HG03342 (cell line): ENCODE data around the gene TSSK1B.
"Not testable (repeated sequence)": the region's sequence is repeated elsewhere in the genome, so short reads cannot be mapped to it uniquely, and the experiment has no call there.

Experiments
- ATAC-seq: cut with Tn5 transposase; IDR thresholded peaks from one replicate; pipeline ENCODE4 v1.9.1; 2021; ENCODE audit warnings: mild to moderate bottlenecking, moderate library complexity; ENCODE audit not compliant: unreplicated experiment

The TSSK1B gene

GRCh38 chr5:113434889-113435288 is at the start of gene TSSK1B:
Gene TSSK1B, minus strand, starts transcription at chr5:113434989. Its CDS starts 150 bp downstream, at chr5:113434839.
- ATAC-seq, result no peak

GRCh38 chr5:113480243-113480642 is 45.5 kb upstream of the TSSK1B start:
- ATAC-seq, result no peak

- no peak for ATAC-seq
These were observed 43.9 kb upstream of the TSSK1B start for GRCh38 chr5:113478691-113479090.

- ATAC-seq, result no peak
These were observed 39.4 kb upstream of the TSSK1B start for GRCh38 chr5:113474100-113474728.

GRCh38 chr5:113463032-113463431 is 28.2 kb upstream of the TSSK1B start:
- ATAC-seq, result no peak

GRCh38 chr5:113457106-113457505 is 22.3 kb upstream of the TSSK1B start:
- not testable (repeated sequence) for ATAC-seq

GRCh38 chr5:113452941-113453340 is 18.2 kb upstream of the TSSK1B start:
- no peak for ATAC-seq

- ATAC-seq, result no peak
These were observed 17.0 kb upstream of the TSSK1B start for GRCh38 chr5:113451797-113452196.

GRCh38 chr5:113450929-113451328 is 16.1 kb upstream of the TSSK1B start:
- no peak for ATAC-seq

GRCh38 chr5:113450462-113450861 is 15.7 kb upstream of the TSSK1B start:
- ATAC-seq, result no peak

- ATAC-seq, result no peak
These were observed 13.5 kb upstream of the TSSK1B start for GRCh38 chr5:113448252-113448651.

- ATAC-seq, result no peak
These were observed 12.8 kb upstream of the TSSK1B start for GRCh38 chr5:113447498-113448050.

- no peak for ATAC-seq
These were observed 11.7 kb upstream of the TSSK1B start for GRCh38 chr5:113446358-113446927.

GRCh38 chr5:113437111-113437510 is 2.3 kb upstream of the TSSK1B start:
- ATAC-seq, result no peak

GRCh38 chr5:113435575-113435974 is 786 bp upstream of the TSSK1B start:
- ATAC-seq, result no peak

- no peak for ATAC-seq
These were observed 752 bp downstream of the TSSK1B start for GRCh38 chr5:113433862-113434612.

- no peak for ATAC-seq
These were observed 1.7 kb downstream of the TSSK1B start for GRCh38 chr5:113433071-113433470.

GRCh38 chr5:113427871-113428574 is 6.8 kb downstream of the TSSK1B start:
- no peak for ATAC-seq

- no peak for ATAC-seq
These were observed 8.9 kb downstream of the TSSK1B start for GRCh38 chr5:113425909-113426308.

GRCh38 chr5:113421693-113422092 is 13.1 kb downstream of the TSSK1B start:
- ATAC-seq, result no peak

- no peak for ATAC-seq
These were observed 29.3 kb downstream of the TSSK1B start for GRCh38 chr5:113405530-113405929.
